SK-N-MC (cell line): ENCODE measurements around the gene TNNT2.

Experiments used
- EZH2 ChIP-seq: fragments of 200-600 bp; sonication (generic); IDR thresholded peaks from one replicate; pipeline ENCODE4 v1.6.1; 2017; ENCODE audit warnings: antibody characterized with exemption
- FOXP2 ChIP-seq: optimal IDR thresholded peaks from 2 replicates; pipeline ENCODE3; 2011; ENCODE audit warnings: mild to moderate bottlenecking, moderate library complexity; ENCODE audit not compliant: insufficient read depth; ENCODE audit errors: extremely low read length, control extremely low read depth
- POLR2AphosphoS5 ChIP-seq: IDR thresholded peaks from 2 replicates; pipeline ENCODE4 v1.6.1; 2012; ENCODE audit warnings: mild to moderate bottlenecking, low read depth, low read length, borderline replicate concordance

GRCh38 chr1:201391651-201392511 lies 14.4 kb upstream of the TNNT2 start:
- no peak for TF ChIP-seq EZH2
- TF ChIP-seq POLR2AphosphoS5, result no peak
- no peak for TF ChIP-seq FOXP2
